MCF 10A (cell line): ENCODE measurements around the gene MAPKAP1. TPM values are rescaled to one million over a fixed set of nuclear protein-coding genes. Genes with fewer than 3 reads are reported as not detected.

Experiments
- BruUV-seq: library from RNA; stranded (reverse); fragments of 400-500 nt; replicated peaks from 2 replicates; lab custom pipeline; 2021; lab: Mats Ljungman, UMichigan
- CTCF ChIA-PET: fragments of 300-600 bp; sonication (Branson Sonifier 250); formaldehyde crosslinking; extraction: SDS; loops from one replicate; lab custom pipeline; 2021; ENCODE audit warnings: antibody characterized with exemption, inconsistent platforms; lab: Yijun Ruan, JAX
- POLR2A ChIA-PET: fragments of 300-600, 350-650 bp; sonication (Branson Sonifier 250); formaldehyde crosslinking; extraction: SDS; loops from one replicate; lab custom pipeline; 2020; ENCODE audit warnings: antibody characterized with exemption, inconsistent platforms; lab: Yijun Ruan, JAX
- DNase-seq: peaks from one replicate; pipeline ENCODE4 v3.0.0-alpha.2; 2018; ENCODE audit not compliant: unreplicated experiment
- H3K27ac Mint-ChIP-seq: one replicate; pipeline ENCODE4 v1.8.0; 2022; ENCODE audit warnings: mild to moderate bottlenecking, low read depth, mixed read lengths; ENCODE audit not compliant: unreplicated experiment
- H3K27me3 Mint-ChIP-seq: one replicate; pipeline ENCODE4 v1.8.0; 2022; ENCODE audit warnings: mixed read lengths; ENCODE audit not compliant: insufficient read depth, unreplicated experiment
- H3K36me3 Mint-ChIP-seq: one replicate; pipeline ENCODE4 v1.8.0; 2022; ENCODE audit warnings: mild to moderate bottlenecking, moderate library complexity, mixed read lengths; ENCODE audit not compliant: insufficient read depth, unreplicated experiment
- H3K4me1 Mint-ChIP-seq: one replicate; pipeline ENCODE4 v1.8.0; 2022; ENCODE audit warnings: mixed read lengths; ENCODE audit not compliant: insufficient read depth, unreplicated experiment
- H3K4me3 Mint-ChIP-seq: one replicate; pipeline ENCODE4 v1.8.0; 2022; ENCODE audit warnings: mild to moderate bottlenecking, moderate library complexity, mixed read lengths; ENCODE audit not compliant: unreplicated experiment
- H3K9me3 Mint-ChIP-seq: one replicate; pipeline ENCODE4 v1.8.0; 2022; ENCODE audit warnings: mixed read lengths; ENCODE audit not compliant: unreplicated experiment
- CTCF ChIP-seq: fragments of 200-600 bp; IDR thresholded peaks from one replicate; pipeline ENCODE4 v1.8.0; 2022; ENCODE audit warnings: antibody characterized with exemption, mild to moderate bottlenecking; ENCODE audit not compliant: unreplicated experiment
- intact Hi-C: fragments of 100-400 bp; cut with micrococcal nuclease; formaldehyde crosslinking; loops from 2 replicates; pipeline ENCODE4 v1.14.1; 2022
- total RNA-seq: library from RNA; stranded (reverse); gene quantifications from 2 replicates; pipeline ENCODE4 v1.2.3, GENCODE V29; 2022

Gene MAPKAP1
- total RNA-seq, 1 experiment from 2014 or later: 74.9 TPM

- no TSS peak for BruUV-seq
- intact Hi-C loops: loop anchor here (10.0 kb wide), 1 partner anchor 122 kb away; no protein-coding TSS in a partner anchor
- TF ChIP-seq CTCF: no peak
- Mint-ChIP-seq H3K27me3 (no peaks in the 10 kb centered on the region), H3K9me3 (no peaks in the 10 kb centered on the region), H3K27ac (no peak overlapping the region), H3K4me3 (no peak overlapping the region), H3K4me1 (no peaks in the 10 kb centered on the region), H3K36me3 (no peaks in the 10 kb centered on the region)
- CTCF ChIA-PET: interaction anchor here (0.6 kb wide), 1 partner anchor 15 kb away, joined by 4 read pairs; no protein-coding TSS in a partner anchor
- DNase-seq: no peak
- POLR2A ChIA-PET: no interaction called here
Observed at GRCh38 chr9:125422853-125423252, 284.2 kb downstream of the MAPKAP1 start.

- no peak for DNase-seq
- no TSS peak for BruUV-seq
- Mint-ChIP-seq H3K4me1 (no peaks in the 10 kb centered on the region), H3K4me3 (no peak overlapping the region), H3K36me3 (no peaks in the 10 kb centered on the region), H3K27ac (no peak overlapping the region), H3K27me3 (no peaks in the 10 kb centered on the region), H3K9me3 (no peaks in the 10 kb centered on the region)
- POLR2A ChIA-PET: interaction anchor here (0.5 to 1.4 kb wide), 2 partner anchors 10 to 286 kb away, joined by 3 read pairs; partner anchors contain the start of gene MAPKAP1
- CTCF ChIA-PET: no interaction called here
- intact Hi-C loops: loop anchor here (10.0 kb wide), 1 partner anchor 123 kb away; no protein-coding TSS in a partner anchor
- TF ChIP-seq CTCF: no peak
Observed at GRCh38 chr9:125421591-125422181, 285.3 kb downstream of the MAPKAP1 start.

GRCh38 chr9:125421166-125421565, 285.8 kb downstream of the MAPKAP1 start:
- Mint-ChIP-seq H3K4me3 (no peak overlapping the region), H3K9me3 (no peaks in the 10 kb centered on the region), H3K27me3 (no peaks in the 10 kb centered on the region), H3K27ac (no peak overlapping the region), H3K4me1 (no peaks in the 10 kb centered on the region), H3K36me3 (no peaks in the 10 kb centered on the region)
- DNase-seq: no peak
- CTCF ChIA-PET: interaction anchor here (0.5 kb wide), 1 partner anchor 970 kb away, joined by 6 read pairs; no protein-coding TSS in a partner anchor
- intact Hi-C loops: loop anchor here (10.0 kb wide), 1 partner anchor 124 kb away; no protein-coding TSS in a partner anchor
- no peak for TF ChIP-seq CTCF
- BruUV-seq: no TSS peak
- POLR2A ChIA-PET: interaction anchor here (0.5 to 1.4 kb wide), 2 partner anchors 9 to 286 kb away, joined by 3 read pairs; partner anchors contain the start of gene MAPKAP1

- Mint-ChIP-seq H3K27me3 (no peaks in the 10 kb centered on the region), H3K4me3 (no peak overlapping the region), H3K4me1 (no peaks in the 10 kb centered on the region), H3K27ac (no peak overlapping the region), H3K9me3 (no peaks in the 10 kb centered on the region), H3K36me3 (no peaks in the 10 kb centered on the region)
- POLR2A ChIA-PET: interaction anchor here (0.7 kb wide), 1 partner anchor 150 kb away, joined by 3 read pairs; no protein-coding TSS in a partner anchor
- TF ChIP-seq CTCF: no peak
- CTCF ChIA-PET: no interaction called here
- intact Hi-C loops: no loop called here
- no TSS peak for BruUV-seq
- no peak for DNase-seq
Observed at GRCh38 chr9:125418404-125418803, 288.6 kb downstream of the MAPKAP1 start.
